ENCODE measurements around the gene KLHL22.

Gene KLHL22

DNA sequence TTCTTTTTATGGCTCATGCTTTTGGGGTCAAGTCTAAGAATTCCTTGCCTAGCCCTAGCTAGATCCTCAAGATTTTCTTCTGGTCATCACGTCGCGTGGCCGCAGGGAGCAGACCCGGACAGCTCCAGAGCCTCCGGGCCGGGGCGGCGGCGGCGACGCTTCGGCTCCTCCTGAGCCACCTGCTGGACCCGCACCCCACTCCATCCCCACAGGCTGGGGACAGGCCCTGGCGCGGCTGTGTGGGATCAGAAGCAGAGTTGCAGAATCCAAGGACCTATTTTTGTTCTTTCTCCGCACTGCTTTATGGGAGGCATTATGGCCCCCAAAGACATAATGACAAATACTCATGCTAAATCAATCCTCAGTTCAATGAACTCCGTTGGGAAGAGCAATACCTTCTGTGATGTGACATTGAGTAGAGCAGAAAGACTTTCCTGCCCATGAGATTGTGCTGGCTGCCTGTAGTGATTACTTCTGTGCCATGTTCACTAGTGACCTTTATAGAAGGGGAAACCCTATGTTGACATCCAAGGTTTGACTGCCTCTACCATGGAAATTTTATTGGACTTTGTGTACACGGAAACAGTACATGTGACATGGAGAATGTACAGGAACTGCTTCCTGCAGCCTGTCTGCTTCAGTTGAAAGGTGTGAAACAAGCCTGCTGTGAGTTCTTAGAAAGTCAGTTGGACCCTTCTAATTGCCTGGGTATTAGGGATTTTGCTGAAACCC lies 45.6 kb downstream of the KLHL22 start:
- no peak for DNase-seq (ENCODE audit: low read depth in 2 of 2)

DNA sequence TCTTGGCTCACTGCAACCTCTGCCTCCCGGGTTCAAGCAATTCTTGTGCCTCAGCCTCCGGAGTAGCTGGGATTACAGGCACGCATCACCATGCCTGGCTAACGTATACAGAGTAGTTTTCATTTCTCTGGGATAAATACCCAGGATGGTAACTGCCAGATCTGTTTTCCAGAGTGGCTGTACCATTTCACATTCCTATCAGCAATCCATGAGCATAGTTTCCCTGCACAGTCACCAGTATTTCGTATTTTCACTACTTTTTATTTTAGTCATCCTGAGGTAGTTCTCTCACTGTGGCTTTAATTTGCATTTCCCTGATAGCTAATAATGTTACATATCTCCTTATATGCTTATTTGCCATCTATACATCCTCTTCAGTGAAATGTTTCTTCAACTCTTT lies 47.0 kb downstream of the KLHL22 start:
- DNase-seq (ENCODE audit: low read depth in 2 of 2) = no peak

DNA sequence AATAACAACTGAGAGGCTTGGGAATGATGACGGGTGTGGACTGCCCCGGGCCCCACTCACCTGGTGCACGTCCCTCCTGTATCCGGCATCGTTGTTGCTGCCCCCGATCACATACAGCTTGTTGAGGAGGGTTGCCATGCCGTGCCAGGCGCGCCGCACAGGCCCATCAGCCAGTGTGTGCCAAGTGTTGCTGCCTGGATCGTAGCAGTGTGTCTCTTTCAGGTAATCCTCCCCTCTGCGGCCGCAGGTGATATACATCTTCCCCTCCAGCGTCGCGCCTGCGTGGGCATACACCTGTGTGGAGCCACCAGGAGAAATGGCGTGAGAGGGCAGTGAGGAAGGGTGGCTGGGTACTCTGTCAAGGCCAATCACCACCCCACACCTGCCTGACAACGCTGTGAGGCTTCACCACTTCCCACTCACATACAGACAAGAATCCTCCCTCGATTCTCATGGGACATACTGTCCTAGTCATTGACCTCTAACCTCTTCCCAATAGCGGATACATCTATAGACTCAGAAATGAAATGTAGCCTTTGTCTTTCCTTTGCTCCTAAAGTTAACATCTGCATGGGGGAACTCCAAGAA lies 49.1 kb downstream of the KLHL22 start:
- no peak for DNase-seq (ENCODE audit: low read depth in 2 of 2)

DNA sequence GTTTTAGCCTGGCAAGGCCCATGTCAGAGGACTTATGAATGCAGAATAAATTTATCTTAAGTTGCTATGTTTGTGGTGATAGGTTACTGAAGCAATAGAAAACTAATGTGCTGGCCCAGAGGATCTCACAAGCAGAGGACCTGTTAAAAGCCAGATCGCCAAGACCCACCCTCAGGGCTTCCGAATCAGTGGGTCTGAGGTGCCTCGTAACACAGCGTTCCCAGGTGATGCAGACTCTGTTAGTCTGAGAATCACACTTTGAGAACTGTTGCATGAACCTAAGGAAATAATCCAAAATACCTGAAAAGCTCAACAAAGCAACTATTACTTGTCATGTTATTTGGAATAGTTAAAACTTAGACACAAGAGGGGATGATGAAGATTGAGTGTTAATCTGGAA lies 51.3 kb downstream of the KLHL22 start:
- no peak for DNase-seq (ENCODE audit: low read depth in 2 of 2)

DNA sequence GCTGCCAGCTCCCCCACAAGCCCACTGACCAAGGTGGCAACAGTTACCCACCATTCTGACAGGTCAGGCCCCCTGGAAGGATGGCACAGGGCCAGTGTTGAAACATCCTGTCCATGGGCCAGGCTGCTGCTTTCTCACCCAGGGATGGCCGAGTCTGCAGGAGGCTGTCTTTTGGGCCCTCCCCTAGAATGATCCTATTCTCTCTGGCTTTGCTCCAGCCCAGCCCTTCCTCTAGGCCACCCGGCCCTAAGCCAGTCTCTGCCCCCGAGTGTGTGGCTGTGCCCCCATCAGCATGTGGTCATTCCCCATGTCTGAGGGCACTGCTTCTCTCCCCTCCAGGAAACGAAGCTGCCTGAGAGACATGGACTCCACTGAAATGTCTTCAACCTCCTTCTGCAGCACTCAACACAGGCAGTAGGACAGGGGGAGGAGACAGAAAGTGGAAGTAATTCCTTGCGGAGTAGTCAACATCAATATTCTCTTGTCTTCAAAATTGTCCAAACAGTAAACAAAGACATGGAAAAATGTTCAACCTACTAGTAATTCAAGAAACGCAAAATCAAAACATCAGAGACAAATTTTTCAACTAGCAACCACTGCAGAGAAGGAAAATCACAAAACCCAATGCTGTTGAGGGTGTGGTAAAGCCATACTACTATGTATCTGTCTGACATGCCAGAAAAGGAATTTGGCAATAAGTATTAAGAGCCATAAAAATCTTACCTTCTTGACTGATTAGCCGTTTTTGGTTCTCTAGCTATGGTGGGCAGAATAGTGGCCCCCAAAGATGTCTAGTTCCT lies 52.9 kb downstream of the KLHL22 start:
- DNase-seq (ENCODE audit: low read depth in 2 of 2) = no peak

DNA sequence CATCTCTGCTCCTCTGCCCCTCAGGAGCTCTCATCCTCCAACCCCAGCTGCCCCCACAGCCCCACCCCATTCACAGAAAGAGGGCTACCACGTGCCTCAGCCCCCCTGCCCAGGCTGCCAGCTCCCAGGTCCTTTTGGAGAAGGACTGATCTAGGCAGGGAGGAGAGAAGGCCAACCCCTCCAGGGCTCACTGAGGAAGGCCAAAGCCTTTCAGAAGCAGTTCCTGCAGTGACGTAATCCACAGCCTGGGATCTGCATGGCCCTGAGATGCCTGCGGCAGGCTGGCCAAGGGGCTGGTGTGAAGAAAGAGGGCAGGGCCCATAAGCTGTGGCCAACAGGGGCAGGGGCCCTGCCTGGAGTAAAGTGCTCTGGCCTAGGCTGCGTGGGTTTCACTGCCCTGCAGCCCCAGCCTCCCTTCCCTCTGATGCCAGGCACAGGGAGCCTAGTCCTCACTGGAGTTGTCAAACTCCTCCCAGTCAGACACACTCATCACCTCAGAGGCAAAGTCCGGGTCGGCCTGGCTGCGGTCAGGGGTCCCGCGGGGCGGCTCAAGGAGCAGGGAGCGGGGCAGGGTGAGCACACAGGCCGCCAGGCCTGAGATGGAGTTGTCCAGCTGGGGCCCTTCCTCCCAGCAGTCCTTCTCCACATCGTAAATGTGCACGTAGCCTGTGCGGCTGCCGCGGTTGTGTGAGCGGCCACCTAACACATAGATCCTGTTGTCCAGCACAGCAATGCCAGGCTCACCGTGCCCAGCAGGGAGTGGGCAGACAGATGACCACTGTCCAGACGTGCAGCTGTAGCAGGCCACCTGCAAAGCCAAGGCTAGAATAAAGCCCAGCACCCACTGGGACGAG lies 53.7 kb downstream of the KLHL22 start:
- no peak for DNase-seq (ENCODE audit: low read depth in 2 of 2)

DNA sequence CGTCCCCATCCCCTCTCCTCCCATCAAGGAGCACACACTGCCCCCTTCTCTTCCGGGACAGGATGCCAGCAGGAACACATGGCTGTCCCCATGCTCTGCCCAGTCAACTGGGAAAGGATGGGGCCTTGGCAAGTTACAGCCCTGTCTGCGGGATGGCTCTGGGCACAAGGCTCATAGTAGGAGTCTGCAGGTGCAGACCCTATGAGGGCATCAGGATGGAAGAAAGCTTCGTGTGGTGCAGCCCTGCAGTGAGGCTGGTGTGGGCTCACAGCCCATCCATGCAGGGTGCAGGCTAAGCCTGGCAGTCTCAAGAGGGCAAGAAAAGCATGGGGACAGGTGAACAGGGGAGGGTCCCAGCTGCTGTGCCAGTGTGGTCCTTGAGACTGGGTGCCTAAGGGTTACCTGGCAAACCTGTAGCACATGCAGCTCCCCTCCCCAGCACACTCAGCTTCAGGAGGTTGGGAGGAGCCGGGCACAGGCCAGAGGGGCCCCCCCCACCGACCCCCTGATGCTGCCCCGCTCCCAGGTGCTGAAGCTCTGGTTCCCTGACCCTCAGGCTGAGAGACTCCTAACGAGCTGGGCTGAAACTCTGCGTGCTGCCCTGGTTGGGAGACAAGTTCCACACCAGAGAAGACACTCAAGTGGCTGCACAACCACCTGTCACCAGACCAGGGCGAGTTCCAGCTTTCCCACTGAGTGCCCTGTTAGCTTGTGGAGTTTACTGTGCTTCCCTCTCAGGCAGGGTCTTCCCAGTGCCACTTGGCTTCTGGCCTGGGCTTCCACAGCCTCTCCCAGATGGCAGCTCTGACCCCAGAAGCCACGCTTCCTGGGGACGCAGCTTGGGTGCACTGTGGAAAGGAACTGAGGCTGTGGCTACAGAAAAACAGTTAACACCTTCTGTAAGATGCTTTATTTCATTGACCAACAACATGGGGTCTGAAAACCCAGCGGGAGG lies 54.7 kb downstream of the KLHL22 start:
- DNase-seq (ENCODE audit: low read depth in 2 of 2) = no peak

DNA sequence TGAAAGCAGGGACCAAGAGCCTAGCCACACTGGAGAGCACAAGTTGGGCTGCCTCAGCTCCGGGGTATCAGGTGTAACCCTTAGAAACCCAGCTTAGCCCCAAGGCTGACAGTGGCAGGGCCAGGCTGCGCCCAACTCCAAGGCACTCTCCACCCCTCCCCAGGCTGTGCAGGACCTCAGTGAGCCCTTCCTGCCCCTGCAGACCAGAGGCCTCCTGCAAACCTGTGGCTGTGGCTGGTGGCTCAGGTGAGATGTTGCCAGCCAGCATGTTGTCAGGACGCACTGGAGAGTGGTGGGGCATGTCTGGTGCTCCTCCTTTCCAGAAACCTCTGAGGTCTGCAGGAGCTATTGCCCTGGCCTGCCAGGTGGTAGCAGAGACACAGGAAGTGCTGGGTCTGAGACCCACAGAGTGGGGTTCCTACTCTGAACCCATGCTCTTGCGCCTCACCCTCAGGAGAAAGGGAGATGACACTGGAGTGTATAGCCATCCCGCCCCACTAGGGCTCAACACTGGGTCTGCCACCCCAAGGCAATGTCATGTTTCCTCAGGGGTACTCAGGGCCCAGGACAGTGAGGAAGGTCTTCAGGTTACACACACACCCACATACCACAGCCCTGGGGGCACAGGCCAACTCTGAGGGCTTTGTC lies 55.5 kb downstream of the KLHL22 start:
- DNase-seq (ENCODE audit: low read depth in 2 of 2) = no peak

DNA sequence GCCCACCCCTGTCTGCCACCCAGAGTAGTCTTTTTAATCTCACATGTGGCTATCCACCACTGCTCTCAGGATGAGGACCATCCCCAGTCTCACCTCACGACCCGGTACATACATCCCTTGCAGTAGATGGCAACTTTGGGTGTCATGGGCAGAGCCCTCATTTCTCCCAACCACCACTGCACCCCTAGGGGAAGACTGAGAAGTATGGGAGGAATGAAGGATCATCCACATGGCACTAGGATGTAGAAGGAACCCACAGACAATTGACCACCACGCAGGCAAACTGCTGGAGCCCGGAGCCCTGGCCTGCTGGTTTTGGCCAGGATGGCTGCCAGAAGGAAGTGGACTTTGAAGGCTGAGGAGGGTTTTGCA lies 56.1 kb downstream of the KLHL22 start:
- no peak for DNase-seq (ENCODE audit: low read depth in 2 of 2)

DNA sequence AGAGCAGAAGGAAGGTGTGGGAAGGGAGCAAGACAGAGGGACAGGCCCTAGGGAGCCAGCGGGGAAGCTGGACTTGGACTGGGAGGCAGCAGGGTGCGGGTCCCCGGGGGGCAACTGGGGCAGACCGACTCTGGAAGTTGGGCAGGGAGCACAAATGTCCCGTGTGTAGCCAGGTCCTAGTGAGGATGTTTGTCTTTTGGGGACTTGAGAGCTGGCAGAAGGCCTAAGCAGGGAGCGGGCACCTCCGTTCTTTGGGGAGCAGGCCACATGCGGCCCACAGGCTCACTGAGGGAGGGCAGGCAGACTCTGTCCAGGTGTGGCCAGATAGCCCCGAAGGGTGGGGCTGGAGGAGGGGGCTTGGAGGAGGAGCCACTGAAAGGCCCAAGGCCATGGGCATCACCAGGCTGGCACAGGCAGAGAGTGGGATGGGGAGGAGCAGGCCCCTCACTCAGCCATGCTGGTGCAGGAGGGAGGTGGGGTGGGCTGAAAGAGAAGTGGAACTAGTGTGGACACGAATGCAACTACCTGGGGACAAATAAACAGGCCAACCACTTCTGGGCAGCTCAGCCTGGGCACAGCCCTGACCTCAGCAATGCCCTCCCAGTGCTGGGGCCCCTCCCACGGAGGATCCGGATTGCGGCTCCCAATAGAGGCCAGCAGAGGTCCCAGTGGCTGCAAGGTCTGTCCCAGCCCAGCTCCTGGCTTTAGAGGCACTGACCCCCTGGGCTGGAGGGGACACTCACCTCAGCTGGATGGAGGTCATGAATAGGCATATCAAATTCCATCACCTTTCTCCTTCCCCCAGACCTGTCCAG lies 56.7 kb downstream of the KLHL22 start:
- DNase-seq (ENCODE audit: low read depth in 2 of 2) = no peak

DNA sequence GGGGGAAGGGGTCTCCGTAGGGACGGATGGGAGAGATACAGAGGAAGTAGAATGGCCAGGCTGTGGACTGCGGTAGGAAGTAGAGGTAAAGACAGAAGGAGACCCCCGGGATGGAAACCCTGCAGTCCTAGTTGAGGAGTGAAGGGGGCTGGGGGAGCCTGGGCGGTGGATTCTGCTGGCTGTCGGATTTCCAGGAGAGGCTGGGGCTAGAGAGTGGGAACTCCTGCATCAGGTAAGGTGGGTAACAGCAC lies 57.2 kb downstream of the KLHL22 start:
- DNase-seq (ENCODE audit: low read depth in 2 of 2) = no peak

DNA sequence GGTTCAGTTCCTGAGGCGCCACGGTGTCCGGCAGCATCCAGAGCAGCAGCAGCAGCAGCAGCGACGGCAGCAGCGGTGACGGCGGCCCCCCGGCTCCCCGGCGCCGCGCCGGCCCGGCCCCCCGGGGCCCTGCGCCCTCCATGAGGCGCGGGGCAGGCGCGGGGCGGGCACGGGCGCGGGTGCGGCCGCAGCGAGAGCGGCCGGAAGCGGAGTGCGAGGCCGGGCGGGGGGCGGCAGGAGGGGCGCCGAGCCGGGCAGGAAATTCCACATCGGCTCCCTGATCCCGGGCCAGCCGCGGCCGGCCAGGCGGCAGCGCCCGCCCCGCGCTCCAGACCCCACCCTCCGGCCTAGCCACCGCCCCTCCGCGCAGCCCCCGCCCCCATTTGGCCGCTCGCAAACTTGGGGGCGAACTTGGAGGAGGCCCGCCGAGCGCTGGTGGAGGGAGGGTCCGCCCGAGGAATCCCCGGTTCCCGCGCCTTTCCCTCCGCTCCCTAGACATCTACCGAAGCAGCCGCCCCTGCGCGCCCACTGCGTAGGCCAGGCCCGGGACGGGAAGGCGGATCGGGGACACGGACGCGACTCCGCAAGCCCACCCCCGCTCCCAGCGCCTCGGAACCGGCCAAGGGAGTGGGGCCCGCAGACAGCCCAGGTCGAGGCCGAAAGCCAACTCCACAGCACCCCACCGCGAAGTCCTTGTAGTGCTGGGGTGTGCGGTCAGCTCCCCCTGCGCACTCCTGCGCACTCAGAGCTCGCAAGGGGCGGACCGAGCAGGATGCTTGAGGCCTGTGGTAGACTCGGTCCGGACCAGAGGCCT lies 57.8 kb downstream of the KLHL22 start, which contains the start of gene SCARF2:
TSS of gene SCARF2 (minus strand) at position 213 of the 814 bp plus-strand sequence. CDS start at position 142, 71 bp downstream.
- DNase-seq (ENCODE audit: low read depth in 2 of 2) = no peak

DNA sequence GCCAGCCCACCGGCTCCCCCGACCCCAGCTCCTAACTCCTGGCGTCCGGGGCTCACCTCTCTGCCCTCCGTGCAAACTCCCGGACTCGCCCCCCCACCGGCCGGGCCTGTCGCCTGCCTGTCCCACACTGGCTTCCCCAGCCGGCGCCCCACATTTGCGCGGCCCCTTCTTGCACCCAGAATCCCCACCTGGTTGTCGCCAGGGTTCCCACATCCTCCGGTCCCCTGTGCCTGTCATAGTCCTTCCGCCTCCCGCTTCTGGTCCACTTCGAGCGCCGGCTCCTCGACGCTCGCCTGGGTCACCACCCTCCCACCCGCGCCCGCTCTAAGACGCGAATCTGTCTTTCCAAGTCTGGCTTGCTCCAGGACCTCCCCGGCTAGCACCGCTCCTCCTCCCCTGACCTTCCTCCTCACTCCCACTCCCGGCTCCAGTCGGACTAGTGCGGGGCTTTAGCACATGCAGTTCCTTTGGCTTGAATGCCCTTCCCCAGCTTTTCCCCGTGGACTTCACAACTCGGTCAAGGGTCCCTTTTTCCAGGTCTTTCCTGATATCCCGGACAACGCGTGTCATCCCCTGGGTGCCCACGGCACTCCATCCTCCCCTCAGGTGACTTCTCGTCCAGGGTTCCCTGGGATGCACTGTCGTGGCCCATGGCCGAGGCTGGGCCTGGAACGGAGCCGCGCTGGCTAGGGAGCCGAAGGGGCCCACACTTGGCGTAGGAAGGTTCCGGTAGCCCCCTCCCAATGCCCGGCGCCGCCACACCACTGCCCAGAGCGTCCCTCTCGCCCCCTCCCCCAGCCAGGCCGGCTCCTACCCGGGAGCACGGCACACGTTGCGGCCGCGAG lies 58.6 kb downstream of the KLHL22 start:
- DNase-seq (ENCODE audit: low read depth in 2 of 2) = no peak

DNA sequence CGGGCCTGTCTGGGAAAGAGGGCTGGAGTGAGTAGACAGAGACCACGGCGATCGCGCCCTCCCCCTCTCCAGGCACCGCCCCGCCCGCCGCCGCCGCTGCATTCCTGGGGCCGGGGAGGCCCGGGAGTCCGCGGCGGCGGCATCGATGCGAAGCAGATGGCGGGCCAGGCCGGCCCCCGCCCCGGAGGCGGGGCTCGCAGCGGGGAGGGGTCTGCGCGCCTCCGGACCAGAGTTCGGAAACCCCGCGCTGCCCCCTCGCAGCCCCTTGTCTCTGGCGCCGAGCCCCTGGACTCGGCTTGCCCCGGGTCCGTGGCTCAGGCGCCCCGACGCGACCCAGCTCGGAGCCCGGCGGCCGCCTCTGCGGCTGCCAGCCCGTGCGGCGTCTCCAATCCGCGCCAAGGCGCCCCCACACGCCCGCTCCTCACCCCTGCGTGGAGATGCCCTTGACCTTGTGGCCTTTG lies 59.3 kb downstream of the KLHL22 start:
- DNase-seq (ENCODE audit: low read depth in 2 of 2) = no peak

DNA sequence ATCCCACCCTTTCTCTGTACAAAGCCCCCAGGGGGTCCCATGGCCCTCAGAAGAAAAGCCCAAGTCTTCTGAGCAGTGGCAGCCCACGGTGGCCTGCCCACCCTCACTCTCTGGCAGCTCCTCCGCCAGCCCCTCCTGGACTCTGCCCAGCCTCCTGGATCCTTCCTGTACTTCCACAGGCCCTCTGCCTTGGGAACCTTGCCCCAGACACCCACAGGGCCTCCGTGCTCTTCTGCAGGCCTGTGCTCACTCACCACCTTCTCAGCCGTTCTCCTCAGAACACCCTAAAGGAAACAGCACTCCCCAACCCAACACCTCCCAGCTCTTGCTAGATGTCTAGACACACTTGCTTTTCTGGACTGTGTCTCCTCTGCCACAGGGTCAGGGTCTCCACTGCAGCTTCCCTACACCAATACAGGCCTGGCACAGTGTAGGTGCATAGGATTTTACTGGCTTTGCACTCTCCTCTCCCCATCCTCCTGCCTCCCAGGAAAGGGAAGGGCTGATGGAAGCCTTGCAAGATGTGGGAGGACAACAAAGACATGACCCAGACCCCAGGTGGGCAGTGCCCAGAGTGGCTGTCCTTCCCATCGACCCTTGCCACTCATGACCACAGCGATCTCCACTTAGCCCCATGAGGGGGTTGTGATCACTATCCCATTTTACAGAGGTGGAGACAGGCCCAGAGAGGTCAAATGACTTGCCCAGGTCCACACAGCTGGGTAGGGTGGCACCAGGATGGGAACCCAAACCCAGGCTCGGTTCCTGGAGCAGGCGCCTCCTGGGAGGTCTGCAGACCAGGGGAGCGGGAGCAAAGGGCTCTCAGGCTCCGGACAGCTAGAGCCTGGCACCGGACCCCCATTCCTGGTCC lies 59.9 kb downstream of the KLHL22 start:
- DNase-seq (ENCODE audit: low read depth in 2 of 2) = no peak

DNA sequence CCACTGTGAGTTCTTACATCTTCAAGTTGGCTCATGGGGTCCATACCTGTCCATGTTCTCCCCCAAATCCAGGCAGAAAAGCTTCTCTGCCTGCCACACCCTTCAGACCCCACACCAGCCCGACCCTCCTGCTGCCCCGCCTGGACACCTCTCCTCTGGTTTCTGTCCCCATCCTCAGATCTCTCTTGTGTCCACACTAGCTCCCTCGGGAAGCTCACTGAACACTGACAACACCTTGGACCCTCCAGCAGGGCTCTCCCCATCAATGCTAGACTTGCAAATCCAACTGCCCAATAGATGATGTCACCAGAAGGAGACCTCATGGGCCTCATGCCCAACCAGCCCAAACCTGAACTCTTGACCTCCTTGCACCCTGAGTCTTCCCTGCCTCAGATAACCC lies 60.8 kb downstream of the KLHL22 start:
- DNase-seq (ENCODE audit: low read depth in 2 of 2) = no peak

DNA sequence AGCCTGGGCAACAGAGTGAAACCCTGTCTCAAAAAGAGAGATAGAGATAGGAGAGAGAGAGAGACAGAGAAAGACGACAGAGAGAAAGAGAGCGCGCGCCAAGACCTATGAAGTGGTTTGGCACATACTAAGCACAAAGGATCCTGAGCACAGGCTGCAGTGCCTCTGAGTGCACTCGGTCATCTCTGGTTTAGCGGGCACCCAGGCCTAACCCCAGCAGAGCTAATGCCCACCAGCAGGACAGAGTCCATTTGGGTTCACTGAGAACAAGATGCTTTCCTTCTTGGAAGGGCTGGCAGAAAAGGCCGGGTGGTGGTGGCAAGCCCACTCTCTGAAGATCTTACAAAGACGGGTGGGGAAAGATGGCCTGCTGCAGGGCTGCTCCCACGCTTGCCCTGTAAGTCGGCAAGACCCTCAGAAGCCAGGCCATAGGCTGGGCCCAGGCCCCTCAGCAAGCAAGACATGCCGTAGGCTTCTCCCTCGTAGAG lies 61.3 kb downstream of the KLHL22 start:
- DNase-seq (ENCODE audit: low read depth in 2 of 2) = no peak

All from stimulated activated CD8-positive, alpha-beta memory T cell treated with anti-CD3 and anti-CD28 coated beads, Interleukin-7, amount 100 ng/mL, for 4 hours (primary cell).